ENCODE results near the gene ADTRP.

The ADTRP gene

DNA sequence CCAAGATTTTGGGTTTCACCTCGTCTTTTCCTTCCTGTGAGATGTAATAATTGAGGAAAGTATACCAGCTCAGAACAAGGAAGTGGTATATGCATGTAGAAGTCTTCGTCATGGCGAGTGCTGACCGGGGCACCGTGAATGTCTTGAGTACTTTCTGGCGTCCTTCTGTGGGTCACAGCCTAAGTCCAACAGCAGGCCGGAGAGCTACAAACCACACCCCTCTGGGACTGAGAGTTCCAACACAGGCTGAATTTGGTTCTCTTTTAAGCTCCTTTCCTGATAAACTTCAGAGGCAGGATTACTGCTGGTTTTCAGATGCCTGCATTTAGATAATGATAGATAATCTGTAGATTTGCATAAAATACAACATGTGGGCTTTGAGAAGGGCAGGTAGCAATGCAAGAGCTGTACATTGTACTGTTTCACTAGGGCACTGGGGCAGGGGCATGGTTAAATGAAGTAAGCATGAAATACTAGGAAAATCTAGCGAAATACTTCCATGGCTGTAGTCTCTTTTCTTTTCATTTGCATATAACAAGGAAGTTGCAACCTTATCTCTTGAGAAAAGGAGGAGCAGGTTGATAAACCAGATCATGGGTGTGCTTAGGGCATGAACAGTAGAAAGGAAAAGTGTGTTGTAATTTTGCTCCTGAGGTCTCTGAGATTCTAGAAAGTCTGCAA lies at the start of gene ADTRP:
TSS of gene ADTRP (minus strand) at position 156 of the 681 bp plus-strand sequence. CDS start at position 112, 44 bp downstream.
- H3K27ac Mint-ChIP-seq, result no peak within 1 kb of the TSS
- H3K4me3 Mint-ChIP-seq, result no peak within 1 kb of the TSS
- H3K36me3 Mint-ChIP-seq (ENCODE audit: low read depth), result no peaks in the 10 kb centered on the region

DNA sequence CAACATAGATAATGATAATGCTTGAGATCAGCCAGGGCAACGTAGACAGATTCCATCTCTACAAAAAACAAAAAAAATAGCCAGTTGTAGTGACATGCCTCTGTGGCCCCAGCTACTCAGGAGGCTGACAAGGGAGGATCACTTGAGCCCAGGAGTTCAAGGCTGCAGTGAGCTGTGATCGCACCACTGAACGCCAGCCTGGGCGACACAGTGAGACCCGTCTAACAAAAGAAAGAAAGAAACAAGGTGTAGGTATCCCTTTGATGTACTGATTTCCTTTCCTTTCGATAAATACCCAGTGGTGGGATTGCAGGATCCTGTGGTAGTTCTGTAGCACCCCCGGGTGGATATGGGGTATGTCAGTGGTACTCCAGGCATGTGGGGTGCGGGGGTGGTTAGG lies 48.2 kb upstream of the ADTRP start:
- Mint-ChIP-seq H3K36me3 (ENCODE audit: low read depth) (no peaks in the 10 kb centered on the region), H3K27me3 (ENCODE audit: low read depth) (no peaks in the 10 kb centered on the region), H3K27ac (no peak overlapping the region), H3K9me3 (no peaks in the 10 kb centered on the region), H3K4me3 (no peak overlapping the region), H3K4me1 (ENCODE audit: low read depth) (peaks cover 2% of the 10 kb centered on the region)
- no peak for DNase-seq (ENCODE audit: low spot score)

More for the DNA sequence above, at the start of gene ADTRP:
- Mint-ChIP-seq H3K9me3 (no peaks in the 10 kb centered on the region), H3K4me1 (ENCODE audit: low read depth) (no peaks in the 10 kb centered on the region), H3K27me3 (ENCODE audit: low read depth) (peaks cover 2% of the 10 kb centered on the region)
- DNase-seq (ENCODE audit: low spot score), result no peak

DNA sequence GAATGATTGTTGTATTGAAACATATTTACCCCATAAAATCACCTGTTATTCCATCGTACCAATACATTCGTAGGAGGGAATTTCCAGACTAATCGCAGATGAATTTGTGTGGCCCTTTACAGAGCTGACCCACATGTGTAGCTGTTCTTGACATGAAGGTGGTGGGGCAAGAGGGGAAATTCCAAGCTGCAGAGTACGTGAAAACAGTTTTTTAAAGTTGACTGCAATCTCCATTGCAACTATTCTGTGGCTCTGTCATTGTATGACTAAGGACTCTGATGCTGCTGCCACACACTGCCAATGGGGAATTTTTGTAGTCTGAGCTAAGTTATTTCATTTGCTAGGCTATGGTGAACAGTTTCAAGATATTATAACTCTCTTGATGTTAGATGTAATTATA lies 46.4 kb upstream of the ADTRP start:
- Mint-ChIP-seq H3K27me3 (ENCODE audit: low read depth) (no peaks in the 10 kb centered on the region), H3K36me3 (ENCODE audit: low read depth) (no peaks in the 10 kb centered on the region), H3K4me1 (ENCODE audit: low read depth) (peaks cover 2% of the 10 kb centered on the region), H3K9me3 (no peaks in the 10 kb centered on the region), H3K27ac (no peak overlapping the region), H3K4me3 (no peak overlapping the region)
- peak; percentile 10 for DNase-seq (ENCODE audit: low spot score)

GRCh38 chr6:11822346-11822745 lies 43.7 kb upstream of the ADTRP start:
- H3K4me3 Mint-ChIP-seq, result no peak overlapping the region
- peaks cover 2% of the 10 kb centered on the region for H3K4me1 Mint-ChIP-seq (ENCODE audit: low read depth)
- H3K9me3 Mint-ChIP-seq, result peaks cover 8% of the 10 kb centered on the region
- DNase-seq (ENCODE audit: low spot score), result no peak
- H3K36me3 Mint-ChIP-seq (ENCODE audit: low read depth), result no peaks in the 10 kb centered on the region
- no peak overlapping the region for H3K27ac Mint-ChIP-seq
- no peaks in the 10 kb centered on the region for H3K27me3 Mint-ChIP-seq (ENCODE audit: low read depth)

- Mint-ChIP-seq H3K27me3 (ENCODE audit: low read depth) (no peaks in the 10 kb centered on the region), H3K4me3 (no peak overlapping the region), H3K4me1 (ENCODE audit: low read depth) (peaks cover 2% of the 10 kb centered on the region)
Observed at GRCh38 chr6:11821781-11822180, 43.2 kb upstream of the ADTRP start.

GRCh38 chr6:11820821-11821220 lies 42.2 kb upstream of the ADTRP start:
- Mint-ChIP-seq H3K9me3 (peaks cover 8% of the 10 kb centered on the region), H3K36me3 (ENCODE audit: low read depth) (no peaks in the 10 kb centered on the region), H3K4me3 (no peak overlapping the region), H3K27me3 (ENCODE audit: low read depth) (no peaks in the 10 kb centered on the region), H3K27ac (no peak overlapping the region), H3K4me1 (ENCODE audit: low read depth) (peaks cover 2% of the 10 kb centered on the region)
- DNase-seq (ENCODE audit: low spot score), result no peak

More at GRCh38 chr6:11821781-11822180, 43.2 kb upstream of the ADTRP start:
- Mint-ChIP-seq H3K9me3 (peaks cover 8% of the 10 kb centered on the region), H3K36me3 (ENCODE audit: low read depth) (no peaks in the 10 kb centered on the region), H3K27ac (no peak overlapping the region)
- DNase-seq (ENCODE audit: low spot score), result no peak

- H3K4me1 Mint-ChIP-seq (ENCODE audit: low read depth), result no peaks in the 10 kb centered on the region
- no peaks in the 10 kb centered on the region for H3K36me3 Mint-ChIP-seq (ENCODE audit: low read depth)
- H3K27me3 Mint-ChIP-seq (ENCODE audit: low read depth), result no peaks in the 10 kb centered on the region
- peaks cover 8% of the 10 kb centered on the region for H3K9me3 Mint-ChIP-seq
- no peak overlapping the region for H3K27ac Mint-ChIP-seq
- H3K4me3 Mint-ChIP-seq, result no peak overlapping the region
- DNase-seq (ENCODE audit: low spot score), result no peak
Observed at GRCh38 chr6:11819486-11819885, 40.9 kb upstream of the ADTRP start.

DNA sequence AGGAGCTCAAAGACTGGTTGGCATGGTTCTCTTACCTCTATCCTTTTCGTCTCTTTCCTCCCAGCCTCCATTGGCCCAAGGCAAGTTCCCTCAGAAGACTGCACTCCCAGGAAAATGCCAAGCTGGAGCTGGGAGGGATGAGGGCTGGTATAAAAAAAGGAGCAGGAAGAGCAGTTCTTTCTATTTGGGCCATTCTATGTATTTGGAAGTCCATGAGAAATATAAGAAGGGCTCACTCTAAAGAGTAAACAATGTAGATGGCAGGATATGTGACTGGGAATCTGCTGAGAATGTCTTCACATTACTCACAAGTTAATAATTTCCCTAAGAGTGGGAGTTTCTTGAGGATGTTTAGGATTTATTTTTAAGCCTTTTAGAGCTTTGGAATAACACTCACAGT lies 36.6 kb upstream of the ADTRP start:
- Mint-ChIP-seq H3K4me1 (ENCODE audit: low read depth) (no peaks in the 10 kb centered on the region), H3K4me3 (no peak overlapping the region), H3K36me3 (ENCODE audit: low read depth) (no peaks in the 10 kb centered on the region), H3K27me3 (ENCODE audit: low read depth) (peaks cover 4% of the 10 kb centered on the region), H3K27ac (no peak overlapping the region), H3K9me3 (peaks cover 8% of the 10 kb centered on the region)
- no peak for DNase-seq (ENCODE audit: low spot score)

DNA sequence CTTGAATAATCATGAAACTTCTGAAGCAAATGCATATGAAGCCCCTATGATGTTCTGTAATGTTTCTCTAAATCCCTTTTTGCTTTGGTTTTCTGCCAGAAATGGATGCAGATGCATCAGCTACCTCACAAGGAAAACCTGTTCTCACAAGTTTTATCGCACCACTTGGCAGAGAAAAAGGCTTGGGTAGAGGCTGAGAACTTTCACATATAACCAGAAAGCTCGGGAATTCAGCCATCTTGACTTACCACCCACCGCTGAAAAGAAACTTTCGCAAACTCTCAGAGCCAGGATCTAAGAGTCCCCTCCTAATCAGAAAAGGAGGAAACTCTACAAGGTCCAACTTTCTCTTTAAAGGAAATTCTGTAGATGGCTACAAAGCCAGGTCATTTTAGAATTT lies 36.2 kb upstream of the ADTRP start:
- DNase-seq (ENCODE audit: low spot score), result no peak
- no peak overlapping the region for H3K4me3 Mint-ChIP-seq
- peaks cover 7% of the 10 kb centered on the region for H3K9me3 Mint-ChIP-seq
- peaks cover 4% of the 10 kb centered on the region for H3K27me3 Mint-ChIP-seq (ENCODE audit: low read depth)
- H3K36me3 Mint-ChIP-seq (ENCODE audit: low read depth), result no peaks in the 10 kb centered on the region
- no peak overlapping the region for H3K27ac Mint-ChIP-seq
- no peaks in the 10 kb centered on the region for H3K4me1 Mint-ChIP-seq (ENCODE audit: low read depth)

GRCh38 chr6:11814106-11814505 lies 35.5 kb upstream of the ADTRP start:
- Mint-ChIP-seq H3K4me3 (no peak overlapping the region), H3K27me3 (ENCODE audit: low read depth) (peaks cover 4% of the 10 kb centered on the region), H3K36me3 (ENCODE audit: low read depth) (no peaks in the 10 kb centered on the region), H3K4me1 (ENCODE audit: low read depth) (no peaks in the 10 kb centered on the region), H3K27ac (no peak overlapping the region), H3K9me3 (peaks cover under 1% of the 10 kb centered on the region)
- no peak for DNase-seq (ENCODE audit: low spot score)

DNA sequence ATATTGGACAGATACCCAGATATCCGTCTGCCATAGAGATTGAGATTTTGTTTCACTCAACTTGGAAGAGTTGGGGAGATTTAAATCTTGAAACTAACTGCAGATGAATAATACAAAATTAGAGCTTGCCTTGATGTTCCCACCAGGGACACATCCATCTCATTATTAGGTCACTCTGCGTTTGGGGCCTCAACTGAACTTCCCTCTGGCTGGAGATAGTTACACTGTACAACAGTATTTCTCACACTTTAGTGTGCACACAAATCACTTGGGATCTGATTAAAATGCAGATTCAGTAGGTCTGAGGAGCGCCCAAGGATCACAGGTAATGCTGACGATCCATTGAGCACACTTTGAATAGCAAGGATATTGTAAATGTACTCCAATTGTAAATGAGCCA lies 35.0 kb upstream of the ADTRP start:
- no peaks in the 10 kb centered on the region for H3K36me3 Mint-ChIP-seq (ENCODE audit: low read depth)
- no peaks in the 10 kb centered on the region for H3K9me3 Mint-ChIP-seq
- H3K4me3 Mint-ChIP-seq, result no peak overlapping the region
- H3K4me1 Mint-ChIP-seq (ENCODE audit: low read depth), result no peaks in the 10 kb centered on the region
- peaks cover 4% of the 10 kb centered on the region for H3K27me3 Mint-ChIP-seq (ENCODE audit: low read depth)
- no peak for DNase-seq (ENCODE audit: low spot score)
- H3K27ac Mint-ChIP-seq, result no peak overlapping the region

DNA sequence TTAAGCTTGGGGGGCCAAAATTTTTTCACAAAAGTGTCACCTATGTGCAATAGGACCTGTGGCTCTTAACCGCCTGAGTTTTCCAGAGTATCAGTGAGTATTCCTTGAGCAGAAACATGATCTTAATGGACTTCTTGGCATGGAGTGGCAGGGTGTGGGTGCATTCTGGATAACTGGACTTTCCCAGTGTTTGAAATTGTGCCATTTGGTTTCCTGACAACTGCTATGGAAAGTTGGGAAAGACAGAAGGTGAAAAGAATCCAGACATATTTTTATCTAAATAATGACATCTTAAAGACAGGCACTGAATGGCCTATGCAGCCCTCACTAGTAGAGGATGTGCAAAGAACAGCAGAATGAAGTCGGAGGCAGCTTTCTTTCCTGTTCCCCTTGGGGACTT lies 34.3 kb upstream of the ADTRP start:
- H3K9me3 Mint-ChIP-seq, result no peaks in the 10 kb centered on the region
- no peaks in the 10 kb centered on the region for H3K4me1 Mint-ChIP-seq (ENCODE audit: low read depth)
- no peak overlapping the region for H3K27ac Mint-ChIP-seq
- H3K36me3 Mint-ChIP-seq (ENCODE audit: low read depth), result no peaks in the 10 kb centered on the region
- H3K4me3 Mint-ChIP-seq, result no peak overlapping the region
- peaks cover 4% of the 10 kb centered on the region for H3K27me3 Mint-ChIP-seq (ENCODE audit: low read depth)
- no peak for DNase-seq (ENCODE audit: low spot score)

DNA sequence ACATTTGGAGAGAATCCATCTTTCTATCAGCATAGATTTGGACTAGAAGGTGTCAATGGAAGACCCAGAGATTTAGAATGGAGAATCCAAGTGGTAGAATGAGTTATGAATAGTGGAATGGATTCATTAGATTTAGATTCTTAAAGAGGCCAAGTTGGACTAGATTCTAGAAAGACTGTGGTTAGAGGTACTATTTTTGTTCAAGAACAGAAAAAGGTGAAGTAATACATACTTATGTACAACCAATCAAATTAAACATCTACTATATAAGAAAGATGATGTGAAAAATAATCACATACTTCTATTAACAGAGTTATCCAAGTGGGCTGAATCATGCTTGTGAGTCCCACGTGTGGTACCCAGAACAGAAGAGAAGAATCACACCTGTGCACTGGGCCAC lies 33.8 kb upstream of the ADTRP start:
- no peaks in the 10 kb centered on the region for H3K9me3 Mint-ChIP-seq
- no peak overlapping the region for H3K27ac Mint-ChIP-seq
- no peak overlapping the region for H3K4me3 Mint-ChIP-seq
- H3K27me3 Mint-ChIP-seq (ENCODE audit: low read depth), result peaks cover 4% of the 10 kb centered on the region
- no peaks in the 10 kb centered on the region for H3K36me3 Mint-ChIP-seq (ENCODE audit: low read depth)
- no peaks in the 10 kb centered on the region for H3K4me1 Mint-ChIP-seq (ENCODE audit: low read depth)
- DNase-seq (ENCODE audit: low spot score), result no peak

DNA sequence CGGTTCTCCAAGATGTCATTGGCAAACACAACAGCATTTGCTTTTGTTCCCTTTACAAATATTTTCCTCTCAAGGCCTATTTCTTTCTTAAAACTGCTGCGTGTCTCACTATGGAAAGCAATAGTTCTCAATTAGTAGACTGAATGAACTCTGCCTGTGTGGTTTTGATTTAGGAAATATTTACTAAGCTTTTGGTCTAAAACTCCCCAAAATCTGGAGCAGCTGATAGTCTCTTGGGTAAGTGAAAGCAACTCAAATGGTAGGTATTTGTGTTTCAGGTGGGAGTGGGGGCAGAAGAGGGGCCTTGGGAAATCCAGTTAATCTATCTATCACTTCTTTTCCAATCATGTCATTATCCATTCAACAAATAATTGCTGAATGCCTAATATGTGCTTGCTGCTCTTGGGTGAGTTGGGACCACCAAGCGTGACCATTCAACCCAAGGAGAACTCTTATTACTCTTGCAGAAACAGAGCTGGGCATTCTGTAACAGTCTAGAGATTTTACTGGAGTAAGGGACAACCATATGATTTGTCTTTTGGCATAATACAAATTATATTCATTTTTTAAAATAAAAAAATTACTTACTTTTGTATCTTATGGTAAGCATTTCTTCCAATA lies 33.2 kb upstream of the ADTRP start:
- Mint-ChIP-seq H3K4me1 (ENCODE audit: low read depth) (no peaks in the 10 kb centered on the region), H3K27ac (no peak overlapping the region)

More for the DNA sequence above, 33.2 kb upstream of the ADTRP start:
- Mint-ChIP-seq H3K9me3 (no peaks in the 10 kb centered on the region), H3K36me3 (ENCODE audit: low read depth) (no peaks in the 10 kb centered on the region), H3K4me3 (no peak overlapping the region), H3K27me3 (ENCODE audit: low read depth) (peaks cover 4% of the 10 kb centered on the region)
- DNase-seq (ENCODE audit: low spot score), result no peak
